GDM1 (cell line): ENCODE measurements around the gene EFS.

ENCODE experiments used
- DNase-seq: peaks from one replicate; lab custom pipeline; 2025; lab: John Stamatoyannopoulos, UW

The EFS gene

GRCh38 chr14:23379366-23380196, 14.6 kb upstream of the EFS start:
- DNase-seq: no peak

- DNase-seq: no peak
These were observed 13.7 kb upstream of the EFS start for GRCh38 chr14:23378612-23379220.

GRCh38 chr14:23377573-23378563, 12.9 kb upstream of the EFS start:
- peak; percentile 12 for DNase-seq

GRCh38 chr14:23377198-23377550, 12.2 kb upstream of the EFS start:
- no peak for DNase-seq

- no peak for DNase-seq
These were observed 11.7 kb upstream of the EFS start, which contains the start of gene CMTM5 for GRCh38 chr14:23376482-23377197. CMTM5 (plus strand) TSS chr14:23377046; CDS start chr14:23377252, 206 bp downstream.

- DNase-seq: no peak
These were observed 10.7 kb upstream of the EFS start for GRCh38 chr14:23375527-23376251.

GRCh38 chr14:23373041-23373440, 8.1 kb upstream of the EFS start:
- no peak for DNase-seq

- DNase-seq: no peak
These were observed 7.5 kb upstream of the EFS start, which contains the start of gene IL25 for GRCh38 chr14:23372509-23372908. IL25 (plus strand) TSS chr14:23372809.

GRCh38 chr14:23371865-23372264, 6.9 kb upstream of the EFS start:
- no peak for DNase-seq

GRCh38 chr14:23370221-23370620, 5.2 kb upstream of the EFS start:
- DNase-seq: no peak

- DNase-seq: no peak
These were observed 1.5 kb upstream of the EFS start for GRCh38 chr14:23366426-23366921.

GRCh38 chr14:23365732-23366425, 907 bp upstream of the EFS start:
- no peak for DNase-seq

- no peak for DNase-seq
These were observed 572 bp downstream of the EFS start for GRCh38 chr14:23364164-23365035.

- no peak for DNase-seq
These were observed 2.8 kb downstream of the EFS start for GRCh38 chr14:23362200-23362599.

- DNase-seq: no peak
These were observed 3.2 kb downstream of the EFS start for GRCh38 chr14:23361763-23362162.

- no peak for DNase-seq
These were observed 3.7 kb downstream of the EFS start for GRCh38 chr14:23361320-23361719.

GRCh38 chr14:23360496-23360895, 4.5 kb downstream of the EFS start:
- DNase-seq: no peak

- DNase-seq: no peak
These were observed 5.1 kb downstream of the EFS start for GRCh38 chr14:23359722-23360447.
